Endothelial cell of umbilical vein (primary cell): ENCODE data around the gene CAMK2G. TPM values are rescaled to one million over a fixed set of nuclear protein-coding genes. Genes with fewer than 3 reads are reported as not detected.
"Not testable (repeated sequence)": the region's sequence is repeated elsewhere in the genome, so short reads cannot be mapped to it uniquely, and the experiment has no call there.

ENCODE experiments used
- BruUV-seq: library from RNA; stranded (reverse); fragments of 400-500 nt; replicated peaks from 2 replicates; lab custom pipeline; 2021; lab: Mats Ljungman, UMichigan
- CTCF ChIA-PET: fragments of 300-600, 350-600 bp; sonication (Branson Sonifier 250); formaldehyde crosslinking; loops from one replicate; lab custom pipeline; 2021; ENCODE audit warnings: antibody characterized with exemption, inconsistent platforms; lab: Charles Lee
- POLR2A ChIA-PET: fragments of 300-600, 350-600 bp; sonication (Branson Sonifier 250); formaldehyde crosslinking; loops from one replicate; lab custom pipeline; 2021; ENCODE audit warnings: antibody characterized with exemption, inconsistent platforms; lab: Charles Lee
- DNase-seq: peaks from one replicate; pipeline ENCODE4 v3.0.0-alpha.2; 2011; ENCODE audit warnings: low read depth, low spot score
- FAIRE-seq: peaks from 2 replicates; lab custom pipeline; 2011; peaks lifted over from hg19 to GRCh38; lab: Jason Lieb, UNC
- H2AFZ ChIP-seq: 2 replicates; pipeline ENCODE4 v1.6.0; 2012; ENCODE audit warnings: low read depth, low read length, control low read depth, inconsistent platforms
- H3K27ac ChIP-seq: 2 replicates; pipeline ENCODE4 v1.5.1; 2011; ENCODE audit warnings: low read depth, mild to moderate bottlenecking, control low read depth, low read length, moderate library complexity; ENCODE audit not compliant: insufficient read depth
- H3K27me3 ChIP-seq, 2 experiments: 2 replicates each; pipeline versions ENCODE4 v1.6.0 to v1.6.1; 2011; ENCODE audit warnings: low read length in 2 of 2, mixed read lengths in 1 of 2; ENCODE audit not compliant: control insufficient read depth in 2 of 2, insufficient read depth in 2 of 2
- H3K36me3 ChIP-seq, 2 experiments: 2 replicates in 1 of 2; 3 replicates in 1 of 2; pipeline ENCODE4 v1.5.1; 2011; ENCODE audit warnings: low read length in 2 of 2, mild to moderate bottlenecking in 1 of 2, moderate library complexity in 1 of 2; ENCODE audit not compliant: control insufficient read depth in 2 of 2, insufficient read depth in 2 of 2; ENCODE audit errors: extremely low read depth in 1 of 2
- H3K4me1 ChIP-seq: 3 replicates; pipeline ENCODE4 v1.5.1; 2011; ENCODE audit warnings: mild to moderate bottlenecking, low read length; ENCODE audit not compliant: control insufficient read depth, insufficient read depth; ENCODE audit errors: extremely low read depth
- H3K4me2 ChIP-seq: 2 replicates; pipeline ENCODE4 v1.6.1; 2011; ENCODE audit warnings: low read length, control low read depth, mixed read lengths; ENCODE audit not compliant: insufficient read depth
- H3K4me3 ChIP-seq, 3 experiments: fragments of 200-600 bp in 1 of 3; sonication (generic), shearing (Covaris generic) in 1 of 3; replicated peaks in 1 of 3; 2 replicates each; pipeline ENCODE4 v1.5.1; 2011 to 2016; ENCODE audit warnings: control low read depth in 3 of 3, low read length in 3 of 3, mild to moderate bottlenecking in 2 of 3, inconsistent platforms in 1 of 3, low read depth in 1 of 3, moderate library complexity in 1 of 3; ENCODE audit not compliant: insufficient read depth in 1 of 3
- H3K79me2 ChIP-seq: 2 replicates; pipeline ENCODE4 v1.6.0; 2012; ENCODE audit warnings: low read length, inconsistent platforms; ENCODE audit not compliant: control insufficient read depth, insufficient read depth
- H3K9ac ChIP-seq: replicated peaks from 2 replicates; pipeline ENCODE3; 2011; ENCODE audit warnings: low read length, control low read depth; ENCODE audit not compliant: insufficient read depth; ENCODE audit errors: extremely low read depth
- H3K9me1 ChIP-seq: replicated peaks from 3 replicates; pipeline ENCODE4 v1.6.0; 2011; ENCODE audit warnings: mild to moderate bottlenecking, low read length; ENCODE audit not compliant: control insufficient read depth, insufficient read depth; ENCODE audit errors: extremely low read depth
- H3K9me3 ChIP-seq: replicated peaks from 2 replicates; pipeline ENCODE4 v1.5.1; 2012; ENCODE audit warnings: low read length, inconsistent platforms; ENCODE audit not compliant: control insufficient read depth, insufficient read depth
- H4K20me1 ChIP-seq: replicated peaks from 2 replicates; pipeline ENCODE3; 2011; ENCODE audit warnings: mild to moderate bottlenecking, low read length; ENCODE audit not compliant: control insufficient read depth, insufficient read depth; ENCODE audit errors: extremely low read depth
- EZH2 ChIP-seq: IDR thresholded peaks from 2 replicates; pipeline ENCODE4 v1.6.1; 2012; ENCODE audit warnings: borderline replicate concordance, low read depth, mild to moderate bottlenecking, moderate library complexity, low read length, inconsistent platforms; ENCODE audit not compliant: severe bottlenecking
- GATA2 ChIP-seq: IDR thresholded peaks from 2 replicates; pipeline ENCODE4 v1.7.0; 2011; ENCODE audit warnings: low read depth, mild to moderate bottlenecking, moderate library complexity, mixed read lengths, low read length; ENCODE audit not compliant: insufficient read length, insufficient read depth
- dilution Hi-C: fragments of 300-500 bp; cut with MboI; formaldehyde crosslinking; loops from one replicate; pipeline ENCODE4 v1.15.0; 2019; ENCODE audit warnings: low sequenced_read_pairs; ENCODE audit not compliant: extremely low pct_ligation_motif_present
- intact Hi-C: fragments of 100-400 bp; cut with micrococcal nuclease; formaldehyde crosslinking; loops from one replicate; pipeline ENCODE4 v1.10.0; 2022
- polyA plus RNA-seq, 4 experiments: library from polyadenylated mRNA; depleted of rRNA in 3 of 4; stranded (reverse) in 3 of 4; unstranded in 1 of 4; fragments of >200 nt; gene quantifications; 2 replicates each; pipeline versions ENCODE4 v1.2.1 to v1.2.3, GENCODE V29; 2011 to 2012; ENCODE audit warnings: missing spikeins in 1 of 4
- total RNA-seq: library from RNA; stranded (reverse); gene quantifications from 2 replicates; pipeline ENCODE4 v1.2.3, GENCODE V29; 2021

The CAMK2G gene
- total and polyA plus RNA-seq, 2 donors (not counting 3 experiments of a cell fraction or from before 2014, with no cell fraction given), result 27.2 to 33.6 TPM

DNA sequence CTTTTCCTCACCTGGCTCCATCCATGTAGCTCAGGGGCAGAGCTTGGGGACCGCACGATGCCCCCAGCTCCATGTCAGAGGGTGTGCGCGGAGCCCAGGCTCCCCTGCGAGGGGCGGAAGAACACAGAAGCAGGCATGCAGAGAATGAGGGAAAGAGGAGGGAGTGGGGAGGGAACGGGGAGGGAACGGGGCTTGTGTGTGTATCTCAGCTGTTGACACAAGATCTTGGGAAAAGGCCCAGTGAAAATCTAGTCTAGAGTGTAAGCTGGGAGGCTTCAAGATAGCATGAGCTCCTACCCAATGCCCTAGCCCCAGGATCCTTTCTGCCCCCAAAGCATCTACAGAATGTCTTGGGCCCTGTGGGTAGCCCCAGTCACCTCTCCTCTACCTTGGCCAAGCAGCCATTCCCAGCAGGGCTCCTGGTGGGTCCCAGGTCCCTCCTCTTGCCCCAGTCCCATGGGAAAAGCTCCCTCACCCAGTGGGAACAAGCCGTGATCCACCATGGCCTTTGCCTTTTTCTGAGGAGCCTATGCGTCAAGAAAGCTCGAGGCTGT lies 37.9 kb downstream of the CAMK2G start:
- Histone ChIP-seq H3K4me2 (peak overlapping the region; percentile 26), H3K9me1 (no peaks in the 10 kb centered on the region), H3K9me3 (no peaks in the 10 kb centered on the region), H3K27ac (peak overlapping the region; percentile 34), H3K36me3 (no peaks in the 10 kb centered on the region), H3K27me3 (no peaks in the 10 kb centered on the region), H4K20me1 (no peaks in the 10 kb centered on the region), H3K9ac (no peak overlapping the region), H3K4me3 (no peak overlapping the region), H3K79me2 (no peaks in the 10 kb centered on the region), H3K4me1 (peaks cover 30% of the 10 kb centered on the region), H2AFZ (no peak overlapping the region)
- FAIRE-seq (no peak), DNase-seq (no peak)
- ChIA-PET POLR2A (interaction anchor here (0.9 kb wide), 1 partner anchor 15 kb away, joined by 3 read pairs; no protein-coding TSS in a partner anchor), CTCF (interaction anchor here (0.8 to 6.0 kb wide), 9 partner anchors 9 to 62 kb away, joined by 3 to 54 read pairs (median 4); no protein-coding TSS in a partner anchor)
- intact Hi-C loops, result no loop called here
- dilution Hi-C loops, result no loop called here
- TF ChIP-seq EZH2 (no peak), GATA2 (no peak)
- BruUV-seq, result no TSS peak

DNA sequence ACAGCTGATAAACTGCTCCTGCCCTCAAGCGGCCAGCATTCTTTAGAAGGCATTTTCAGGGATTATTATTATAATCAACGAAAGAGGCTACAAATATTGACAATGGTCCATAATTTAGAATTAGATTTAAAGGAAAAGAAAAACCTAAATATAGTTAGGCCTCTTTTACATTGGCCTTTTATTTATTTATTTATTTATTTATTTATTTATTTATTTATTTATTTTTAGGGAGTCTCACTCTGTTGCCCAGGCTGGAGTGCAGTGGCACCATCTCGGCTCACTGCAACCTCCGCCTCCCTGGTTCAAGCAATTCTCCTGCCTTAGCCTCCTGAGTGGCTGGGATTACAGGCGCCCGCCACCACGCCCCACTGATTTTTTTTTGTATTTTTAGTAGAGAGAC lies 45.3 kb downstream of the CAMK2G start:
- H3K9ac ChIP-seq, H3K9me1 ChIP-seq, H3K4me1 ChIP-seq, H2AFZ ChIP-seq, H3K4me3 ChIP-seq, H3K9me3 ChIP-seq, H3K4me2 ChIP-seq, H4K20me1 ChIP-seq, BruUV-seq, H3K27me3 ChIP-seq, dilution Hi-C loops, intact Hi-C loops, DNase-seq, H3K27ac ChIP-seq, H3K79me2 ChIP-seq, FAIRE-seq, POLR2A ChIA-PET: not testable (repeated sequence)
- CTCF ChIA-PET, result interaction anchor here (2.0 kb wide), 1 partner anchor 17 kb away, joined by 4 read pairs; no protein-coding TSS in a partner anchor
- peaks cover 0 to 13% of the 10 kb centered on the region in 2 experiments for H3K36me3 ChIP-seq
